ENCODE data around the gene ZCCHC7. TPM values are rescaled to one million over a fixed set of nuclear protein-coding genes. Genes with fewer than 3 reads are reported as not detected.

The ZCCHC7 gene
- total RNA-seq, 2 experiments from 2014 or later, result 25.6 to 29.1 TPM

- ChIA-PET CTCF (interaction anchor here (0.7 kb wide), 1 partner anchor 463 kb away, joined by 5 read pairs; no protein-coding TSS in a partner anchor), POLR2A (no interaction called here)
Measured at GRCh38 chr9:37309136-37309535, 188.8 kb downstream of the ZCCHC7 start.

- ChIA-PET POLR2A (no interaction called here), CTCF (no interaction called here)
Measured at GRCh38 chr9:37311938-37312708, 191.7 kb downstream of the ZCCHC7 start.

DNA sequence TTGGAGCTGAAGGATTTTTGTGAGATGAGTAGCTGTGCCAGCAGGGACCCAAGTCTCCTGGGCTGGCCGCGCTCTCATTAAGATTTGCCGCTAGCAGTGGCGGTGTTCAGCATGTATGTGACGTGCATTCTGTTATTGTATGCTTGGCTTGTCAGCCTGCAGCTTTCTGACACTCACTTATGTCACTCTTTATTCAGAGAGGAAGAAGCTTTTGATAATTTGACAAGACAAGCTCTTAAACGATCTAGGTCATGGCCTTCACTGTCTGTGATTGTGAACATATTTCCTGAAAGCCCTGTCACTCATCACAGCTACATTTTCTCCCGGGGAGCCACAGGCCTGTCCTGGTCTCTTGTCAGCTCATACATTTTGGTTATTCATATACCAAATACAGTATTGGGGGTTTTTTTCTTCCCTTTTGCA lies 203.9 kb downstream of the ZCCHC7 start:
- POLR2A ChIA-PET, result no interaction called here
- CTCF ChIA-PET, result interaction anchor here (0.6 kb wide), 1 partner anchor 182 kb away, joined by 3 read pairs; no protein-coding TSS in a partner anchor

DNA sequence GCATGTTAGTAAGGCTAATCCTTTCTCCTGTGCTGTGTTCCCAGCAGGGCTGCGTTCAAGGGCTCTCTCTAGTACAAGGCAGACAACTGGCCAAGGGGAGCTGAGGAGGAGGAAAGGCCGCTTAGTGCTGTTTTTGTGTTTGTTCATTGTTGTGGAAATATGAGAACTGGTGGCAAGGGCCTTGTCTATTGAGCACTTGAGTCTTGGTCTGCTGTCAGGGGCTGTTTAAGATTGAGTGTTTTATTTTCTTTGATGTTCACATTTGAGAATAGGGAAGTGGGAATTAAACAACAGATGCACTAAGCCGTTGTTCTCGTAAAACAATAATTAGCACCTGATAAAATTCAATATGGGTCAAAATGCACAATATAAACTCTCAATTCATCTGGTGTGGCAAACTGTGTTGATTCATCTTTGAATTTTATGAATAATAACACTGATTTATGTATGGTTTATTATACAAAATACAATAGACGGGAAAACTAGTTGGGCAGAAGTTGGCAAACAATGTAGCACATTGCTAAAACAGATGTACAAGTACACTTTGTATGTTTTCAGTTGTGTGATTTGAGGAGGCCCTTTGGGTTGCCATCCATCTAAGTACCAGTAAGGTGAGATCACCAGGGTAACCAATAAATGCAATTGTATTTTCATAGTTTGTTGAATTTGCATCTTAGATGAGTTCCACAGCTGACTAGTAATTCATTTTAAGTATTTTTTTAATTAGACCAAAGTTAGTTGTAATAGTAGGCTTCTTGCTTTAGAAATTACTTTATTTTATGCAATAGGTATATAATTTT lies 204.5 kb downstream of the ZCCHC7 start:
- ChIA-PET POLR2A (no interaction called here), CTCF (interaction anchor here (0.6 kb wide), 1 partner anchor 182 kb away, joined by 3 read pairs; no protein-coding TSS in a partner anchor)

GRCh38 chr9:37325778-37326177 lies 205.4 kb downstream of the ZCCHC7 start:
- ChIA-PET CTCF (no interaction called here), POLR2A (no interaction called here)

DNA sequence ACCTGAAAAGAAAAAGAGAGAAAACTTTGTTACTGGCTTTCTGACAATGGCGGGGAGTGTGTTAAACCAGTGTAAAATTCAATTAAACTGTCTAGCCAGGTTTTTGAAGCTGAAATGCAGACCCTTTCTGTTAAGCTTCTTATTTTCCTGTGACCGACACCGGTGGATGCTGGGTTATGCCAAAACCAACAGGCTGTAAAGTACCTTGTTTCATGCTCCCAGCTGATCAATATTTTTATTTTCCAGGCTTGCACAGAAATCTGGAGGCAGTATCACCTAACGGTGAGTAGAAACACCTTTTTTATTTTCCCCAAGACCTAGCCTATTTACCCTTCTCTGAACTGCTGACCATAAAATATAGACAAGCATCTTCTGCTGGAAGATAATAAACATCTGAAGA lies 207.2 kb downstream of the ZCCHC7 start:
- POLR2A ChIA-PET, result interaction anchor here (0.6 kb wide), 1 partner anchor 208 kb away, joined by 5 read pairs; no protein-coding TSS in a partner anchor
- CTCF ChIA-PET, result interaction anchor here (1.2 kb wide), 1 partner anchor 27 kb away, joined by 3 read pairs; no protein-coding TSS in a partner anchor

GRCh38 chr9:37328556-37329227 lies 208.3 kb downstream of the ZCCHC7 start:
- POLR2A ChIA-PET, result no interaction called here
- CTCF ChIA-PET, result interaction anchor here (2.2 kb wide), 1 partner anchor 332 kb away, joined by 7 read pairs; no protein-coding TSS in a partner anchor

DNA sequence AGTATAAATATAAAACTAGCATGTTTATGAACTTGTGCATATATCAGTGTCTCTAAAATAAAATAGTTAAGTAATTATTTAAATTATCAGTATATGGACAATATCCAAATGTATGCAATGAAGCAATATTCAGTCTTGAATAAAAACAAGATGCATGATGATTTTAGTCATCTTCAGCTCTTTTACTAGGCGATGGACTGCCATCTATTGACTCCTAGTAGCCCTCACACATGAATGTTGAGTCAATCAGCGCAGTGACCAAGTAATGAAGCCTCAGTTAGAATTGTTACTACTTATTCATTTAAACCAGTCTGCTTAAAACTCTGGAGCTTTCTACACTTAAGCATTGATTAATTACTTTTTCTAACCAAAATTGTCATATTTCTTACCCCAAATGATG lies 209.2 kb downstream of the ZCCHC7 start:
- ChIA-PET POLR2A (no interaction called here), CTCF (interaction anchor here (2.2 kb wide), 1 partner anchor 333 kb away, joined by 7 read pairs; no protein-coding TSS in a partner anchor)

- ChIA-PET POLR2A (no interaction called here), CTCF (no interaction called here)
Measured at GRCh38 chr9:37331871-37332270, 211.5 kb downstream of the ZCCHC7 start.

DNA sequence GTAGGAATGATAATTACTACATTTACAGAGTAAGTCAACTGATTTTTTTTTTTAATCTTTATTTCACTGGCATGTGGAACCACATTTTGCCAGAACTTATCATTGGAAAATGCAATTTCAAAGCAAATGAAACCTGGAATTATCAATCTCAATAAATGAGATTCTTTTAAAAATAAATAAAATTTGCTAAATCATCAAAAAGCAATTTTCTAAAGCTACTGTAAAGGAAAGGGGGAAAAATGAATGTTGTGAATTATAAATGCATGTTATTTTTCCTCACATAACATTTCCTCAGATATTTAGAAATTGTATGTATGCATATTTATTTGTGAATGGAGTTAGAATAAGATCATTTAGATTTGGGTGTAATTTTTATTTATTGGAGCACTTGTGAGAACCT lies 212.2 kb downstream of the ZCCHC7 start:
- ChIA-PET CTCF (interaction anchor here (0.6 kb wide), 1 partner anchor 41 kb away, joined by 4 read pairs; no protein-coding TSS in a partner anchor), POLR2A (no interaction called here)

GRCh38 chr9:37333288-37333687 lies 212.9 kb downstream of the ZCCHC7 start:
- ChIA-PET CTCF (interaction anchor here (0.6 kb wide), 1 partner anchor 40 kb away, joined by 4 read pairs; no protein-coding TSS in a partner anchor), POLR2A (no interaction called here)

GRCh38 chr9:37335238-37335637 lies 214.9 kb downstream of the ZCCHC7 start:
- ChIA-PET POLR2A (no interaction called here), CTCF (no interaction called here)

DNA sequence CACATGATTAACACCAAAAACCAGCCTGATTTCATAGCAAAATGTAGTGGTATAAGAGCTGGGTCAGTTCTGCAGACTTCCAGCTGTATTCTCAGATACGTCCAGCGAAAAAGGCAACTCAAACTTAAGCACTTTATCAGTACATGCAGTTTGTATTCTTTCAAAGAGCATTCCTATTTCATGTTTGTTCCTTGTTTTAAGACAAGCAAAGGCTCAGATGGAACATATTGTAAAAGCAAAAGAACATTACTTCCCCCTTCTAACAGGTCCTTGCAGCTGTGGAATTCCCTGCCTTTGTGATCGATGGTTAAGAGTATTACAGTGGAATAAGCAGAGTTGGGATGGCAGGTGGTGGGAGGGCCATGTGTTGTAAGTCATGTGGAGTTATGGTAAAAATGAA lies 215.8 kb downstream of the ZCCHC7 start:
- CTCF ChIA-PET, result no interaction called here
- POLR2A ChIA-PET, result no interaction called here

GRCh38 chr9:37337301-37337890 lies 217.0 kb downstream of the ZCCHC7 start:
- CTCF ChIA-PET, result no interaction called here
- POLR2A ChIA-PET, result no interaction called here

DNA sequence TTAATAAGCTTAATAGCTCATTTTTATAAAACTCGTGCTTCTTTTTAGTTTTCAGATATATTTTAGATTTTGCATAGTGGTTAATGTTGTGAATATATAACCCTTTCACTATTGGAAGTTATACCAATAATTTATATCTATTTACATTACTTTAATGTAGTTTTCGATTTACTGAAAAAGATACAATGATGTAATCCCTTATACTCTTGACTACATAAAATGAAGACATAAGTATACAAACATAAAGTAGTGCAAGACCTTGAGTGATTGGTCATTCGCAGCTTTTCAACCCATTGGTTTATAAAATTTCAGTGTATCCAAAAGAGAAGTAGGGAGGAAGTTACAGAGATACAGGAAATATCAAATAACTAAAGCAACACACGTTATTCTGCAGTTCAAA lies 217.8 kb downstream of the ZCCHC7 start:
- POLR2A ChIA-PET, result no interaction called here
- CTCF ChIA-PET, result no interaction called here

DNA sequence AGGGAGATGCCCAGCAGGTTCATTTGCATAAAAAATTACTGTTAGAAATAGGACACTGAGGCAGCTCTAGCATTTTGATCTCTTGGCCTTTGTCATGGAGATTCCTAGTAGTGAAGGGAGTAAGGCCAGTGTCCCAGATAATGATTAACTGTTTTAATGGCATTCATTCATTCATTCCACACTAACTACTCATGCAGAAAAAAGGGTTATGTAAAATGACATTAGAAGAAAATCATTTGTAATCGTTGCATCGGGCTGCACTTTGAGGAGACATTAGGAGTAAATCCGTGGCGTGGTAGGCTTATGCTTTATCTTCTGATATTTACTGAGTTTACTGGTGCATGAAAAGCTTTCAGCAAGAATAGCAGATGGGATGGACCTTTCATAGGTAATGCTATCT lies 219.5 kb downstream of the ZCCHC7 start:
- CTCF ChIA-PET, result no interaction called here
- POLR2A ChIA-PET, result no interaction called here

DNA sequence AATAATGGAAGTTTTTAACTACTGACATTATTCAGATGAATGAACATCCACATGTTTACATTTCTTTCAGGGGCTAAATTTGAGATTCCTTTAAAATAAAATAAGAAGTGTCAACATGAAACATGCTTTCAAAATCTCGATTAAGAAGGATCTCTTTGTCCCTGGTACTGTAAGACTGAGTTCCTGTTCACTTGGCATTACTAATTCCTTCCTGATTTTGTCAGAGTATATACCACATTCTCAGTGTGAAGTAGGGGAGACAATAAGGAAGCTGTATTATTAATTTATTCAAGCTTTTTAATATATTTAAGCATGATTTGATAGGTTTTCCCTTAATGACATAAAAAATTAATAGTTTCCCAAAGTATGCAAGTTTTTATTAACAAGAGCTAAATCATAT lies 220.6 kb downstream of the ZCCHC7 start:
- CTCF ChIA-PET, result interaction anchor here (0.5 kb wide), 1 partner anchor 164 kb away, joined by 3 read pairs; no protein-coding TSS in a partner anchor
- POLR2A ChIA-PET, result no interaction called here

GRCh38 chr9:37341704-37342103 lies 221.3 kb downstream of the ZCCHC7 start:
- CTCF ChIA-PET, result no interaction called here
- POLR2A ChIA-PET, result no interaction called here

GRCh38 chr9:37342493-37342892 lies 222.1 kb downstream of the ZCCHC7 start:
- CTCF ChIA-PET, result no interaction called here

DNA sequence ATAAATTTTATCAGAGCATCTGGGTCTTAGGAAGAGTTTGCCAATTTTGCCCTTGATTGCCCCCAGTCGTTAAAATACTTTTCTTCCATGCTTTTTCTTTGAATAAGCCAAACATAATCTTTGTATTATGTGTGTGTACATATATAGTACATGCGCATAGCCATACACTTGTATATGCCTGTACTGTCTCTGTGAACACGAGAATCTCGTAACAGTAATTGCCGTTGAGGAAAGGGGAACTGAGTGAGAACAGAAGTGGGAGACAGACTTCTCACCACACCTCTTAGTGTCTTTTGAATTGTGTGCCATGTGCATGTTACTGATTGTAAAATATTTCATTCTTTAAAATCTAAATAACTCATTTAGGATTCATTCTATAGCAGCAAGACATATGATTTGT lies 222.5 kb downstream of the ZCCHC7 start:
- CTCF ChIA-PET, result no interaction called here
- POLR2A ChIA-PET, result no interaction called here

More at GRCh38 chr9:37342493-37342892, 222.1 kb downstream of the ZCCHC7 start:
- POLR2A ChIA-PET, result no interaction called here
